Effector CD8-positive, alpha-beta T cell (primary cell): ENCODE measurements around the gene AFF3.
"Not testable (repeated sequence)": the region's sequence is repeated elsewhere in the genome, so short reads cannot be mapped to it uniquely, and the experiment has no call there.

Source experiments
- DNase-seq: peaks from one replicate; lab custom pipeline; 2025; lab: John Stamatoyannopoulos, UW

The AFF3 gene

DNA sequence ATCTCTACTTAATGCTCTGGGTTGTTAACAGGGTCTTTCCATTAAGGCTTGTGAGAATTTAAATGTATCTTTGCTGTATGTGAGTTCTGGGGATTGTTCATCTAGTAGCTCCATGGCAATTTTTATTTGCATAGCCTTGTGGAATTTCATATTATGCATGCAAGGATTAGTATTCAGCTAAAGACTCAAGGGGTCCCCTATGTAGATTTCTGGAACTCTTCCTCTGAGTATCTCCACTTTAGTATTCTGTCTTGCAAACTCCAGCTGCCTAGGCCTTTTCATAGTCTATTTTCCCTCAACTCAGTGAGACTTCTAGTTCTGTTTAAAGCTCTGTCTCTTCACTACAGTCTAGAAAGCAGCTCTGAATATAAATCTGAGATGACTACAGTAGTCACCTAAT is 348.0 kb downstream of the AFF3 start:
- DNase-seq: no peak

DNA sequence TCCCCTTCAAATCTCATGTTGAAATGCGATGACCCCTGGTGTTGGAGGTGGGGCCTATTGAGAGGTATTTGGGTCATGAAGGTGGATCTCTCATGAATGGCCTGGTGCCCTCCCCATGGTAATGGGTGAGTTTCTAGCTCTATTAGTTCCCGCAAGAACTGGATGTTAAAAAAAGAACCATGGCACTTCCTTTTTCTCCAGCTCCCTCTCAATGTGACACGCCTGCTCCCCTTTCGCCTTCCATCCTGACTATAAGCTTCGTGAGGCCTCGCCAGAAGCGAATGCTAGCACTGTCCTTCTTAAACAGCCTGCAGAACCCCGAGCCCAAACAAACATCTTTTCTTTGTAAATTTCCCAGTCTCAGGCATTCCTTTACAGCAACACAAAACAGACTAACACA is 349.4 kb downstream of the AFF3 start:
- DNase-seq: no peak

DNA sequence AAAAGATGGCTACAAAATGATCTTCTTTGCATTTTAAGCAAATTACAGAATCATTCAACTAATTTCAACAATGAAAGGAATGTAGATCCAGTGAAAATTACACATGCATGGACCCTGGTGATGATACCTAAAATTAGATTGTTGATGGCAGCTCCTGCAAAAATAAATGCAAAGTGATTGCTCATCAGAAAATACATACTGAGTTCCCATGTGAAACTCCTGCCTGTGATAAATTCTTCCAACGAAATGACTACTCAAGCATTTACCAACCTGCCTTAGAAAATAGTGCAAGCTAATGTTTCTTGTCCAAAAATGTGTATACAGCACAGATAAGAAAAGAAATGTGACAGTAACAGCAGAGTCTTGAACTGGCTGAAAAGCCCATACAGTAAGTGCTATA is 352.5 kb downstream of the AFF3 start:
- no peak for DNase-seq

DNA sequence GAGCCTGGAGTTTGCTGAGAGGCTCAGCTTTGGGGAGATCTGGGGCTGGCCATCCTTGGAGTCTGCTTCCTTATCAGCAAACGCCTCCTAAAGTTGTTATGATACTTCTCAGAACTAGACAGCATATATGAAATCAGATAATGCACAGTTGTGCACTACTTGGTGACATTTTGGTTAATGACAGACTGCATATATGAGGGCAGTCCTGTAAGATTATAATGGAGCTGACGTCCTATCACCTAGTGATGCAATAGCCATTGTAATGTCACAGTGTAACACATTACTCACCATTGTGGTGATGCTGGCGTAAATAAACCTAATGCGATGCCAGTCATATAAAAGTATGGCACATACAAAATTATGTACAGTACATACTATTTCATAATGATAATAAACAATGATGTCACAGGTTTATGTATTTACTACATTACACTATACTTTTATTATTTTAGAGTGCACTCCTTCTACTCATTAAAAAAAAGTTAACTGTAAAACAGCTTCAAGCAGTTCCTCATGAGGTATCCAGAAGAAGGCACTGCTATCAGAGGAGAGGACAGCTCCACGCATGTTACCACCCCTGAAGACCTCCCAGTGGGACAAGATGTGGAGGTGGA is 354.5 kb downstream of the AFF3 start:
- no peak for DNase-seq

DNA sequence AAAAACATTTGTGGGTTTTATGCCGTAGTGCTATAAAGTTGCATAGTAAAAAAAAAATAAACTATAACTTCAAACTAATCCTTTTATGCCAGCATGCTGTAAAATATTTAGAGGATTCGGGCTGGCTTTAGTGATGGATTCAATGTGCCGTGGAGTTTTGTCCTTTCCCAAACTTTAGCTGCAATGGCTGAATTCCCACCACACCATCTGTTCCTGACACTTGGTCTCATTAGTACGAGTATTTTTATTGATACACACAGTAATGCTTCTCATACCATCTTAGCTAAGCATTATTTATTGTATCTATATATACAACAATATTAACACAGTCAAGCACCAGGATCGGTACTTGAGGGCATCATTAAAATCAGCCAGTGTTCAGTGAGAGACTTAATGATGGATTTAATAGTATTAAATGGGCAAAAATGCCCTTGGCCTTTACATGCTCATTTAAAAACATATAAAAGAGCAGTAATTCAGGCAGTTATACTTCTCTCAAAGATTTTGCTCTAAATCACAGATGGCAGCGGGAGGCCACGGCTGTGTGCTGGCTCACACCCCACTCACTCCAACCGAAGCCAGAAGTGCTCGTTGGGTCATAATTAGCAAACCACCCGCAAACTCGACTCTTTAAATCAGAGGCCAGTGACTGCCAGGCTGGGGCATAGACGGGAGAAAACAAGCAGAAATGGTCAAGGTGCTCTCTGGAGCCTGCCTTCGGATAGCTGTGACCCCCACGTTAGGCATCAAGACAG is 355.6 kb downstream of the AFF3 start:
- no peak for DNase-seq

DNA sequence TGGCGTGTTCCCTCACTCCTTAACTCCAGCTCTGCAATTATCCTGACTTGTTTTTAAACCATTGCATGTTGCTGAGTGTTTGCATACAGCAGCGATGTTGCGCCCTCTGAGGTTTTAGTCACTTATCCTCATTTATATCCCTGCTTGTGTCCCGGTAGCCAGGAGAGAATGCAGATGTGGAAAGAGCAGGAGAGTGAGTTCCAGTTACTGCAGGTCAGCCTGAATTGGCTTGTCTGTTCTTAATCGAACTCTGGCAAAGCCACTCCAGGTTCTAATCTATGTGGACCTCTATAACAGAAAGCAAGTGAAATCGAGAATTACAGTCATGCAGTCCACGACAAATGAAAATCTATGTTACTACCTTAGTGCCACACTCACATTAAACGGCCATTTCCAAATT is 357.4 kb downstream of the AFF3 start:
- no peak for DNase-seq

DNA sequence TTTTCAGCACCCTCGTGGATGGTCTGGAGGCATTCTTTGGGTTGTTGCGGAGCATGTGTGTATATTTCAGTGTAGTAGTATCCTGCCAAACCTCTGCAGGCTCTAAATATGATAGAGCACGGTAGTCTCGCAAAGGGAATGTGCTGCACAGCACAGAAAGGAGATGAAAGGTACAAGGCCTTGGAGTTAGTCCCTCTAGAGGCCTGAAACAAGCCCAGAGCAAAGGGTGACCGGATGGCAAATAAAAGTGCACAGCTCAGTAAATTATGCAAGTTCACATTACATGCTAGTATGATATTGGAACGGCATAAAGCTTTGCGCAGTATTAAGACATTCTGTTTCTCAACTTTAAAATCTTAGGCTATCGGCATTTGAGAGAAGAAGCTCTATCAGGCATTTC is 358.1 kb downstream of the AFF3 start:
- DNase-seq: no peak

DNA sequence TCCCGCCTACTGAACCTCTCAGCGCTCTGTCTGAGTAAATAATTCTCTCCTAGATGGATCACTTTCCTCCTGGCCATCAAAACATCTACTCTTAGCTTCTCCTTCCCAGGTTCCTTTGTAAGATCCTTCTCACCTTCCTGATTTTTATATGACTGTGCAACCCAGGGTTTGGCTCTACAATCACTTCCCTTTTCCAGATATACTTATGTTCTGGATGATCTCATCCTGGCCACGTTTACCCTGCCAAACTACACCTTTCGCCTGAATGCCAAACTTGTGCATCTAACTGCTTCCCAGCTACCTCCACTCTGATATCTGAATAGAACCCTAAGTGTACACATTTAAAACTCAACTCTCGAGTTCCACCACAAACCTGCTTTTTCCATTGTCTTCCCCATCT is 362.1 kb downstream of the AFF3 start:
- no peak for DNase-seq

DNA sequence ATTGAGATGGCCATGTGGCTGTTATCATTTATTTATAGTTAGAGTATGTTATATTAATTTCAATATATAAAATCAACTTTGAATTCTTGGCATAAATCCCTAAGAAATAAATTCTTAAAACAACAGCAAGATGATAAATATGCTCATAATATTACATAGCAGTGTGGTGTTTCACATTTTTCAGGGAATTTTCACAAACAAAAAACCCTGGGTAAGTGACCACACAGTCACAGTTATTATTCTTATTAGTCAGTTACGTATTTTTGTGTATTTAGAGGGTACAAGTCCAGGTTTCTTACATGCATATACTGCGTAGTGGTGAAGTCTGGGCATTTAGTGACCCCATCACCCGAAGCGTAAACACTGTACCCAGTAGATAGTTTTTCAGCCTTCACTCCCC is 363.1 kb downstream of the AFF3 start:
- DNase-seq: no peak

DNA sequence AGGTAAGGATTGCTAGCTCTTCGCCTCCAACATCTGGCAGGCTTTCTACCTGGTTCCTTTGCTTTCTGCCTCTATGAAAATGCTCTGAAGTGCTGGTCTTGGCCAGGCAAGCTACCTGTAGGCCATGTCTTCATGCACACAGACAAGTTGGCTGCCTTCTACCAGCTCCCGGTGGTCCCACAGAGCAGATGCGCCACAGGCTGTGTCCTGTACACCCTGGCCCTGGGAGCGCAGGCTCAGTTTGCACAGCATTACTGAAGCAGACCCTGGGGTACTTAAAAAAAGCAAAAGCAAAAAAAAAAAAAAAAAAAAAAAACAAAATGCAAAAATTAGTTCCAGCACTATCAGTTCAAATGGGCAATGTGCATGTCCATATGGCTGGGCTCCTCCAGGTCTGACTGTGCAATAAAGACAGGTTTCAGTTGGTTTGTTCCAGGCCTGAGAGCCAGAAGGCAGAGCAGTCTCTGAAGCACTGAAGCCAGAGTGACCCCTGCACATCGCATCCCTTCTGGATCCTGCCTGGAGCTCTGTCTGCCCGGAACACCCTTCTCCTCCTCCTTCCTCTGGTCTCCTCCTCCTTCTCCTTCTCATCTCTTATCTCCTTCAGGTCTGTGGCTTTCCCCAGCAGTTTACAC is 364.6 kb downstream of the AFF3 start:
- no peak for DNase-seq

DNA sequence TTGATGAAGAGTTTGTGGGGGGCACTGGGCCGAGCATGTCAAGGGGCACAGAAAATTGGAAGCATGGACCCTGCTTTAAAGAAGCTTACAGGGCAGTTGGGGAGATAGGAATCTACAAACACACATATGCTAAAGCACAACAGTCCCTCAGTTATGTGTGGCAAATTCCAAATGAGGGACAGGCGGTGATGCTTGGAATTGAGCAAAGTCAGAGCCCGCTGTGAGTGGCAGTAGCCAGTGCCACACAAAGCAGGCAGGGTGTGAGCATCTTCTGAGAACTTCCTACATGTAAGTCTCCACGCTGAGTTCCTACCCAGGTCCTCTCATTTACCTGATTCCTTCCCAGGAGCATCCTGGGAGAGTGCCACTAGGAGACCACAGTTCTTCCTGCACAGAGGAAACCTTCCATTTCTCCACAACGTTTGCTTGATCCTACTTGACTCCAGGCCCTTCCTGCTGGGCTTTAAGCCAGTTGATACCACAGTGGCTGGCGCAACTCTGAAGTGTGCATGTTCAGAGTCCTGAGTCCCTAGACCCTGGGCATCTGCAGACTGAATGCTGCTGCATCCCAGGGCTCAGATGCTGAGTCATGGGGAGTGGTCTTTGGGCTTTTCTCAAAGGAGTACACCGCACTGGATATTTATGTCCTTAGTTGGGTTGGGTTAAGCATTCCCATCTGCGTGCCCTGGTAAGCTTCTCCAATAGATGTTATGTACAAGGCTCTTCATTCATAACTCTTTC is 365.3 kb downstream of the AFF3 start:
- no peak for DNase-seq

DNA sequence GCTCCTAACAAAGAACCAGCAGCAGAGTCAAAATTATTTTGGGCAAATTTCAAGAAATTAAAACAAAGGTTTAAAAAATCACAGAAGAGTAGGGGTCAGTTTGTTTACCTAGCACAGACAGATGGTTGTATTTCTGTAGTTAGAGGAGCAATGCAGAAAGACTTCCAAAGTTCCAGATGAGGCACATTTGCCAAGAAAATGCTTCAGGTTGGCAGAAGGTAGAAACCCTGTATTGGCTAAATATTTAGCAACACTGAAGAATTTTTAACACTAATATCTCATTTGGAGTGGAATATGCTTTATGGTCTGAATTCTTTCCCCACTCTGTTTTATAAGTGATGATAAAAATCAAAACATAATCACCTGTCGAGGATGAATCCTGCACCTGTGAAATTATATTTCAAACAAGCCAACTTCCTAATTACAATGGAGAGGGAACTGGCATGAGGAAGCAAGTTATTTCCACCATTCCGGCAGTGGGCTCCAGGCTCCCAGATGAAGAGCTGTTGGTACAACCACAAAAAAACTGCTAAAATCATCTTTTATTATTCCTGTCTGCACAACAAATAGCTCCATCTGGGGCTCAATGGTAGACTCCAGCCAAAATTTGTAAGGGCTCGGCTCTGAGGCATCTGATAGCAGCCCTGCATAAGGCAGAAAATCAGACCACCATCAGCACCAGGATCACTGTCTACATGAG is 366.0 kb downstream of the AFF3 start:
- DNase-seq: no peak

DNA sequence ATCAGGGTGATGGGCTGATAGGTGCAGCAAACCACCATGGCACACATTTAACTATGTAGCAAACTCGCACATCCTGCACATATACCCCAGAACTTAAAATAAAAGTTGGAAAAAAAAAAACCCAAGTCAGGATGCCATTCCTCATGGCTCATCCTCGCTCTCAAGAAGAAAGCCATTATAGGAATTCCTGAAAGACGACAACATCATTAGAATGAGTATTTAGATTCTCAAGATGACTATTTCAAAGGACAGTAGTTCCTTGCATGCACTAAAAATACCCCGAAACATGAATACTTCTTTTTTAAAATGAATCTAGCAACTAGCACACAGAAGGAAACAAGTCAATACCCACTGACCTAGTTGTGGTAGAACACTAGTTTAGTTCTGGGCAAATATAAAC is 366.8 kb downstream of the AFF3 start:
- DNase-seq: no peak

DNA sequence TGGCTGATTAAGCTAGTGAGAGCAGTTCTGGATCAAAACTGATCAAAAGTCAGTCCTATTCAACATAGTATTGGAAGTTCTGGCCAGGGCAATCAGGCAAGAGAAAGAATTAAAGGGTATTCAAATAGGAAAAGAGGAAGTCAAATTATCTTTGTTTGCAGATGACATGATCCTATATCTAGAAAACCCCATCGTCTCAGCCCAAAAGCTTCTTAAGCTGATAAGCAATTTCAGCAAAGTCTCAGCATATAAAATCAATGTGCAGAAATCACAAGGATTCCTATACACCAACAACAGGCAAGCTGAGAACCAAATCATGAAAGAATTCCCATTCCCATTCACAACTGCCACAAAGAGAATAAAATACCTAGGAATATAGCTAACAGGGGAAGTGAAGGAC is 368.7 kb downstream of the AFF3 start:
- not testable (repeated sequence) for DNase-seq

DNA sequence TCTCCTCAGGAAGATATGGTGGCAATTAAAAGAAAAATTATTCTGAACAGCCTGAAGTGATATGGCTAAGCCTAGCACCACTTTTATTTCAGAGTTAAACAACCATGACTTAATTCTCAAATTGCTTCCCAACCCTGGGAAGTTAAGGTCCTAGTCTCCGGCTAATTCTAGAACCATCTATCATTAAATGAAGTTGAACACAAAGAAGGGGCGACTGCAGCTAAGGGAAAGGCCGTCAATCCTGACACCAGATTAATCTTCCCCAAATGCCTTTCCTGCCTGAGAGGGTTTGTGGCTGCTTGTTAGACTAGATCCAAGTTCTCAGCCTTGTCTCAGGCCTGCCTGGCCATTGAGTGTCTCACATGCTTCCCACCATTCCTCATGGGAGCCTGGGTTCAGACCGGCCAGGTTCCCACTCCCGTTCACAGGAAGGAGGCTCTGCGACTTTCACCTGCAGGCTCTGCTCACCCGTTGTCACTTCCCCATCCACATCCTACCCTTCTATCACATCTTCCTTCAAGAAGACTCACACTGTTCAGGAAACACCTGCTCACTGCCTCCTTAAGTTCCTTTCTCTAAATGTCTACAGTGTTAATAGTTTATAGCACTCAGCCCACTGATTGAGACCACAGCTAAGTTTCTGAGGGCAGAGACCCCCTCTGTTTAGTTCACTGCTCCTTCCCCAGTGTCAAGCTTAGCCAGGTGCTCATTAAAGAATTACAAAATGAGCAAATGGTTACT is 369.6 kb downstream of the AFF3 start:
- DNase-seq: no peak

DNA sequence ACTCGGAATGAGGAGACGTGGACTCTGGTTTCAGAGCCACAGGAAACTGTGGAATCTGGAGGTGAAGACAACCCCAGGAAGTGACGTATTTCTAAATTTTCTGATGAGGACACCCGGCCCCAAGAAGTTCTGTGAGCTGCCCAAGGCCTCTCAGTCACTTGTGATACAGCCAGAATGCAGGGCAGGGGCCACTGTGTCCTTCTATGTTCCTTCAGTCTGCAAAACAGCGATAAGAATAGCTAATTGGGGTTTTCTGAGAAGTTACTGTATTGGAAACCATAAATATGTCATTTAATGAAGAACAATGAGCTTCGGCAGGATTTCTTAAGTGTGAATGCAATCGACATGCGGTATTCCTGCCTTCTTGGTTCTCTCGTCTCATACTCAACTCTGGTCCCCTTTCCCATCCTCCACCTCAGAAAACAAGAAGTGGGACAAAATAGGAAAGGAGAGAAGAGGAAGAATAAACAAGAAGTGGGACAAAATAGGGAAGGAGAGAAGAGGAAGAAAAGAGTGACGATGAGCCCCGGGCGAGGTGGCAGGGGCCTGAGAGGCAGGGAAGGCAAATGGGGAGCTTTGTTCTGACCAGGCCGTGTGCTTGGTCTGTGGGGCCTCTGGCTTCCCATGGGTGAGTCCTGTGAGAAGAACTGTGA is 370.6 kb downstream of the AFF3 start:
- DNase-seq: no peak

DNA sequence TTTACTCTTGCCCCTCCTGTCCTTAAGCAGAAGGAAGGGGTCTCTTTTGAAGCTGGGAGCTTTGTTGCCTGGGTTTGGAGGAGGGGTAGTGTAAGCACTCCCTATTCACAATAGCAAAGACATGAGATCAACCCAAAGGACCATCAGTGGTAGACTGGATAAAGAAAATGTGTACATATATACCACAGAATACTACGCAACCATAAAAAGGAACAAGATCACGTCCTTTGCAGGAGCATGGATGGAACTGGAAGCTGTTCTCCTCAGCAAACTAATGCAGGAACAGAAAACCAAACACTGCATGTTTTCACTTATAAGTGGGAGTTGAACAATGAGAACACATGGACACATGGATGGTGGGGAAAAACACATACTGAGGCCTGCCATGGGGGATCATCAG is 371.5 kb downstream of the AFF3 start:
- no peak for DNase-seq

DNA sequence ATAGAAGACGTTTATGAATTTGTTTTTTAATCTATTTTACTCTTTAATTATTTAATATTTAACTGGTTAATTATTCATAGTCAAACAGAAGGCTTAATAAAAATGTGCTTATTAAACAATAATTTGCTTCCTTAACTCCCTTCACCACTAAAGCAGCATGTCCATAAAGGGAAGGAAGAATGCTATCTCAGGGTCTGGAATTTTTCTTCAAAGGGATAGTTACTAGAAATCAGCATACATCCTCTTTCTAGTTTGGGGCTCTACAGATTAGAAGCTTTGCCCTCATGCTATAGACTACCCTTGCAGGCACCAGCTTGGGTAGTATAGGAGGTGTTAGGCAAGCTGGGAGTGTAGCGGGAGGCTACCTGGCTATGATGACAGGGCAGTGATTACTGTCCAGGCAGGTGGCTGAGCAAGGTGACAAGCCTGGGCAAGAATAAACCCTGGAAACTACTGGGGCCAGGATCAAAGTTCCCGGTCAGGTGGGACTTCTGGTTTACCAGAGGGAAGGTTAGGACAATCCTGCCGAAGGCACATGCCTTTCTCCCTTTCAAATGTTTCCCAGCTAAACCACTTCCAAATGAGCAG is 376.6 kb downstream of the AFF3 start:
- no peak for DNase-seq

DNA sequence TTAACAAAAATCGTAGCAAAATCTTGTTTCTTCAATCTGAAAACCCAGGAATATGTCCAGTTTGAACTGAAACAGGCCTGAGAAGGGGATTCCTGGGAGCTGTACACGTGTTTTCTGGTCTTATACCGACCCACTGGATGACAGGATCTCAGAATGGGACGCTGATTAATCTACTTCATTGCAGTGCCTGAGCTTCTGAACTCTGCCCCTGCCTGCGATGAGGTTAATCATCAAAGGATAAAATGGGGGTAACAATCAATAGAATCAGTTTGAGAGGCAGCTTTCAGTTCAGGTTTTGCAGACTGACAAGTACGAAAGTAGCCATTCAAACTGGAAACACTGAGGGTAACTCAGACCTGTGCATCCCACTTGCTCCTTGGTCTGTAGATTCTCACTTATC is 378.6 kb downstream of the AFF3 start:
- no peak for DNase-seq

DNA sequence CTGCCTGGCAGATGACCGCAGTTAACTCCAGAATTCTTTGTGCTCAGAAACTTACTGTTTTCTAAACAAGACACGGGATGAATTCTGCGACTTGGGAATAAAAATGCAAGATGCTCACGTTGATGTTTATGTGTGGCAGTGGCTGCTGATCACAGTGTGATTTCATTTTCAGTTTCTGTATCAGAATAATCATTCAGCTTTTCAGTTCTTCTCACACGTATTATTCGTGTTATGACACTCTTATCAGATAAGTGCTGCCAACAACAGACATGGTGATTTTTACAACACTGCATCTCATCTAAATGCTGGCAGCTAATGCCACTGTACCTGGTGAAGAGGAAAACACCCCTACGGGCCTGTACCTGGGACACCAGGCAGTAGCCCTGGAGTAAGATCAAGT is 379.7 kb downstream of the AFF3 start:
- DNase-seq: no peak
